NCI-H2196 treated with DMSO at 0.1 percent for 48 hours (cell line): ENCODE data around the gene RFWD3.
A peak's percentile ranks its signal among the peaks of the same experiment; 100 is the strongest.
"Not testable (repeated sequence)": the region's sequence is repeated elsewhere in the genome, so short reads cannot be mapped to it uniquely, and the experiment has no call there.

Experiments
- DNase-seq: peaks from one replicate; lab custom pipeline; 2025; ENCODE audit not compliant: unreplicated experiment; lab: John Stamatoyannopoulos, UW

Gene RFWD3, protein sequence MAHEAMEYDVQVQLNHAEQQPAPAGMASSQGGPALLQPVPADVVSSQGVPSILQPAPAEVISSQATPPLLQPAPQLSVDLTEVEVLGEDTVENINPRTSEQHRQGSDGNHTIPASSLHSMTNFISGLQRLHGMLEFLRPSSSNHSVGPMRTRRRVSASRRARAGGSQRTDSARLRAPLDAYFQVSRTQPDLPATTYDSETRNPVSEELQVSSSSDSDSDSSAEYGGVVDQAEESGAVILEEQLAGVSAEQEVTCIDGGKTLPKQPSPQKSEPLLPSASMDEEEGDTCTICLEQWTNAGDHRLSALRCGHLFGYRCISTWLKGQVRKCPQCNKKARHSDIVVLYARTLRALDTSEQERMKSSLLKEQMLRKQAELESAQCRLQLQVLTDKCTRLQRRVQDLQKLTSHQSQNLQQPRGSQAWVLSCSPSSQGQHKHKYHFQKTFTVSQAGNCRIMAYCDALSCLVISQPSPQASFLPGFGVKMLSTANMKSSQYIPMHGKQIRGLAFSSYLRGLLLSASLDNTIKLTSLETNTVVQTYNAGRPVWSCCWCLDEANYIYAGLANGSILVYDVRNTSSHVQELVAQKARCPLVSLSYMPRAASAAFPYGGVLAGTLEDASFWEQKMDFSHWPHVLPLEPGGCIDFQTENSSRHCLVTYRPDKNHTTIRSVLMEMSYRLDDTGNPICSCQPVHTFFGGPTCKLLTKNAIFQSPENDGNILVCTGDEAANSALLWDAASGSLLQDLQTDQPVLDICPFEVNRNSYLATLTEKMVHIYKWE

DNA sequence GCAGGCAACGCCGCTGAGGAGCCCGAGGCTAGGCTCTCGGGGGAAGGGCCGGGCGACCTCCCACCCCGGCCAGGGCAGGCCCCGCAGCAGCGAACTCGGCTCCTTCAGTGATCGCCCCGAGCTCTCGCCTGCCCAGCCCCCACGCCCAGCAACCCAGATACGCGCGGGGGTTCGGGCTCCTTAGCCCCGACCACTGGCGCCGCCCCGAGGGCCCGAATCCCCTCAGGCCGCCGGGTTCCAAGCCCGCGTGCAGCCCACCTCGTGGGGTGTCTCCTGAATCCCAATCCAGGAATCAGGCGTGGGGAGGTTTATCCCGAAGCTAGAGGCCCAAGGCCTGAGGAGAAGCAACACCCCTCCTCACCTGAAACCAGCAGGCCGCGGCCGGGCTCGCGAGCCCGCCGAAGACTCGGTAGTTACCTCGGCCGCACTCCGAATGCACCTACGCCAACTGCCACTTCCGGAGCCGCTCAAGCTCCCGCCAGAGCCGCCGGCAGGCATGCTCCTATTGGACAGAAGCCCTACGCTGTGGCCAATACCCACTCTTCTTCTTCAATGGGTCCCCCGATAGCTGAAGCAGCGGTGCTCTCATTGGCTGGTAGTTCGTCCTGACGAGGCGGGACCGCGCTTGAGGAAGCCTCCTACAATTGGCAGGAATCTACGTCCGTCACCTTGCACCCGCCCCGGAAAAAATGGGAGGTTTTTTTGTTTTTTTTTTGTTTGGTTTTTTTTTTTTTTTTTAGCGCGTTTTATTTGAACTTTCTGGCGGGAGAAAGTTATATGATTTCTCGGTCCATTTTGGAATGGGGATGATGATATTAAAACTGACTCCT is at the start of gene RFWD3:
TSS of gene RFWD3 (minus strand) at position 453 of the 830 bp plus-strand sequence. CDS start 5,428 bp downstream, outside the sequence.
- DNase-seq = peak; percentile 78

DNA sequence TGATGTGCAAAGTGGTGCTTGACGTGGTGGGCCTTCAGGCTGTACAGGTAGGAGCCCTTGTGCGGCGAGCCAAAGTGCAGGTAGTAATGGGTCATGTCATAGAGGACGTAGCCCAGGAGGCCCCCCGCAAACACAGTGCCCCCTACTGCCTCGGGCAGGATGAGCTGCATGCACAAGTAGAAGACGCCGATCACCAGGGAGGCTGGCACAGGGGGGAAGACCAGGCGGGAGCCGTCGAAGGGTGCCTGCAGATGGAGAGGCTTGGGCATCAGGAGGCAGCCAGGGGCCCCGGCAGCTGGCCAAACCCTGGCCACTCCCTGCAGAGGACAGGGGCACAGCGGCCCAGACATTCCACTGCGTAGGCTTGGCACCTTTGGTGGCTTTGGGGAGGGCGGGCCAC is 49.7 kb upstream of the RFWD3 start:
- no peak for DNase-seq

- DNase-seq = no peak
Measured at GRCh38 chr16:74713876-74714275, 47.2 kb upstream of the RFWD3 start.

- DNase-seq = no peak
Measured at GRCh38 chr16:74713325-74713724, 46.6 kb upstream of the RFWD3 start.

DNA sequence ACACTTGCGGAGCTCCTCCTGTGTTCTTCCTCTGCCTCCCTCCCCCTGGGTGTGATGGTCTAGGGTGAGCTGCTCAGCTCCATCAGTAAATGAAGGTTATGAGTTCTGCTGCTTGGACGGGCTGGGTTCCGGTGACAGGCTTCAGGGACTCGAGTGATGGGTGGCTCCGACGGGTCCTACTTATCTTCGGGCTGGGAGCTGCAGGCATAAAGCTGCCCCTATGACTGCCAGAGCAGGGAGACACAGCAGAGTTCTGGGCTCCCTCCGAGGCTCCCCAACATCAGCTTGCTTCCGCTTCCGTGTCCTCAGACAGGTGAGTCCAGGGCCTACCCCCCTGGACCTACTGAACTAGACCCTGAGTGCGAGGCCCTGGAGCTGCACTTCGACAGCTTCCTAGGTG is 45.3 kb upstream of the RFWD3 start:
- no peak for DNase-seq

DNA sequence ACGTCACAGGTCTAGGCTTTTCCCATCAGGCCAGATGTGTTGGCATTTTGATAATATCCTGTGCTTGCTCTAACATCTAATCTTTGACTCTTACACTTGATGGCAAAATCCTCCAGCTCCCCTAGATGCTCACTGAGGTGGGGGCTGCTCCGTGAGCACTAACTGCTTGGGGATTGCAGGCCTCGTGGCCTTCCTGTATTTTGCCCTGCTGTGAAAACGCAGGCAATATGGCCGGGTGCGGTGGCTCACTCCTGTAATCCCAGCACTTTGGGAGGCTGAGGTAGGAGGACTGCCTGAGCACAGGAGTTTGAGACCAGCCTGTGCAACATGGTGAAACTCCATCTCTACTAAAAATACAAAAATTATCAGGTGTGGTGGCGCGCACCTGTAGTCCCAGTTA is 43.7 kb upstream of the RFWD3 start:
- DNase-seq = no peak

DNA sequence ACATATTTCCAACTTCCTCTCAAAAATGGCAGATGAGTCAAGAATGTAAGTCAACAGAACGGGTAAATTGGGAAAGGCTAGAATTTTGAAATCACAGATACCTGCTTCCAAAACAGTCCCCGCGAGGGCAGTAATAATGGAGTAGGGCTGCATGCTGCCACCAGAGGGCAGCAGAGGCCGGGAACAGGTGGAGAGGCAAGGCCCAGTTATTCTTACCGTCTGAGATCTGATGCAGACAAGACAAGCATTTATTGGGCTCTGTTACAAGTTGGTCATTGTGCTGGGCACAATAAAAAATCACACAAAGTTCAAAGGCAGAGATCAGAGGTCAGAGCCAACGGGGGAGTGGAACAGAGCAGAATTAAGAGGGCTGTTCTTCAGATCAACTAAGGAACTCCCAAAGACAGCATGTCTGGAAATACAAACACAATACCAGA is 42.8 kb upstream of the RFWD3 start:
- DNase-seq = peak; percentile 8

GRCh38 chr16:74700438-74701225 is 34.0 kb upstream of the RFWD3 start, which contains the start of gene MLKL:
Gene MLKL (minus strand): TSS chr16:74700862. CDS start chr16:74695757, 5,105 bp downstream.
- DNase-seq = no peak

DNA sequence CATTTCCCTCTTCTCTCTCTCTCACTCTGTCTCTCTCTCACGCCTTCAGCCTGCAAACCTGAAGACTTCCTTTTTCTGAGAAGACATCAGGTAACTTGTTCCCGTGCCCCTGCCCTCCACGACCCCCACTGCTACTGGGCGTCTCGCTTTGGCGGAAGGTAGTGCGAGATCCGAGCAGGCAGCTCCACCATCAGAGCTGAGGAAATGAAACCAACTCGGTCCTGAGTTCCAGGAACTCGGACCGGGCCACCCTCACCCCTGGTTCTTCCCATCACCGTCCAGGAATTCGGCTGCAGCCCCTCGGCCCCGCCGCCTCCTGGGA is 33.4 kb upstream of the RFWD3 start:
- DNase-seq = no peak

DNA sequence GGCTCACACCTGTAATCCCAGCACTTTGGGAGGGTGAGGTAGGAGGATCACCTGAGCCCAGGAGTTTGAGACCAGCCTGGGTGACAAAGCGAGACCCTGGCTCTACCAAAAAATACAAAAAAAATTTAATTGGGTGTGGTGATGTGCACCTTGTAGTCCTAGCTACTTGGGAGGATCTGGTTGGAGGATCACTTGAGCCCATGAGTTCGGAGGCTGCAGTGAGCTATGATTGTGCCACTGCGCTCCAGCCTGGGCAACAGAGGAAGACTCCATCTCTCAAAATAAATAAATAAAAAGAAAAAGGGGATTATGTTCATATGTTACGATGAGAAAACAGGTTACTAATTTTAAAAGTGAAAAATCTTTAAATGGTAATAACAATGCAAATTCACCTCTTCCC is 33.0 kb upstream of the RFWD3 start:
- no peak for DNase-seq

DNA sequence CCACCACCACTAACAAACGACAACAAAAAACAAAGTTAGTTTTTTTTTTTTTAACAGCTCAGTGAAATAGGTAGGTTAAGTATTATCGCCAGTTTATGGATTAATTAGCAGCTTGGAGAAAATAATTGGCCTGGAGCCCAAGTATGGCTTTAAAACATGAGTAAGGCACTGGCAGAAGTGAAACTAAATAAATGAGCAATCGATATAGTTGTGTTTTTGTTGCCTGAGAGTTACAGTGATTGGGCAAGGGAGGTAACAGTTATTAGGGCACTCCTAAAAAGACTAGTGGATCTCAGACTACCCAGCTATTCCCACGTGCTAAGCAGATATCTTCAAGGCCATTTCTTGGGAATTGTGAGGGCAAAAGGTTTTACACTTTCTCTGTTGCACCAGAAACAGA is 31.5 kb upstream of the RFWD3 start:
- no peak for DNase-seq

GRCh38 chr16:74695450-74696422 is 29.1 kb upstream of the RFWD3 start:
- peak; percentile 64 for DNase-seq

- DNase-seq = no peak
Measured at GRCh38 chr16:74691093-74691855, 24.6 kb upstream of the RFWD3 start.

DNA sequence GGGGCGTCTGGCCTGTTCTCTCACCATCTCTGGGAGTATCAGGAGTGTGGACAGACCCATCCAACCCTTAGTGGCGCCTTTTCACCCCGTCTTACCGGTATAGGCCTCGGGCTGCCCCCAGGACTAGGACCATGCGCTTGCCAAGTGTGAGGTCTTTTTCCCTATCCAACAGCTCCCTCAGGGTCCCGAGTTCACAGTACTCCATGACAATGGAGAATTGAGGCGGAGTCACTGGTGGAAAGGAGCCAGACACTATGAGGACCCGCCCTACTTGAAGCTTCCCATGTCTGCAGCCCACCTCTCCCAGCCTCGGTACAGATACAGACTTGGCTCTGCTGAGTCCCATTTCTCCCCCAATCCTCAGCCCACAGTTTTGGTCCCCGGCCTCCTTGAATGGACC is 15.9 kb upstream of the RFWD3 start:
- DNase-seq = no peak

DNA sequence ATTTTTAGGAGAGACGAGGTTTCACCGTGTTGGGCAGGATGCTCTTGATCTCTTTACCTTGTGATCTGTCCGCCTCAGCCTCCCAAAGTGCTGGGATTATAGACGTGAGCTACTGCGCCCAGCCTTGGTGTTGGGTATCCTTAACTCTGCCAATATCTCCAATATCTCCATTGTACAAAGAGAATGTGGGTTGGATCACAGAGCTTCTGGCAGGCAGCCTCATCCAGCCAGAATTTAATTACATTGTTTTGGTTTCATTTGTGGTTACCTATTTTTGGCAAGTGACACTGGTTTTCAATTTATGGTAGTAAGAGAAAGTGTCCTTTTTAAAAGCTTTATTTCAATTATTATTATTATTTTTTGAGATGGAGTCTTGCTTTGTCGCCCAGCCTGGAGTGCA is 14.0 kb upstream of the RFWD3 start:
- DNase-seq = no peak

DNA sequence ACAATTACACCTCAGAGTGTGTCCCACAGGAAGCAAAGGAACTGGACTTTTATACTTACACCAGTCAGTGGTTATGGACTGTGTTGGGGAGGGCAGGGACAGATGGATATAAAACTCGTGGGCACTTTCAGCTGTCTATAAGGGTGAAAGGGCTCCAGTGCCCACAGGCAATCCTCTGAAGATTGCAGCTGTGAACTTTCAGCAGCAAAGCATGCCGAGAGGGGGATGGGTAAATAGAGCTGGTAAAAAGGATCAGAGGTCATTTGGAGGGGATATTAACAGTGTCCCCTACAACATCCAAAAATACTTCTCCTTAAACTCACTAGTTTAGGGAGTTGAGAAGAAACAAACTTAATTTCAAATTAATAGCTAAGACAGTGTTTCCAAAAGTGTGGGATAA is 13.3 kb upstream of the RFWD3 start:
- DNase-seq = no peak

DNA sequence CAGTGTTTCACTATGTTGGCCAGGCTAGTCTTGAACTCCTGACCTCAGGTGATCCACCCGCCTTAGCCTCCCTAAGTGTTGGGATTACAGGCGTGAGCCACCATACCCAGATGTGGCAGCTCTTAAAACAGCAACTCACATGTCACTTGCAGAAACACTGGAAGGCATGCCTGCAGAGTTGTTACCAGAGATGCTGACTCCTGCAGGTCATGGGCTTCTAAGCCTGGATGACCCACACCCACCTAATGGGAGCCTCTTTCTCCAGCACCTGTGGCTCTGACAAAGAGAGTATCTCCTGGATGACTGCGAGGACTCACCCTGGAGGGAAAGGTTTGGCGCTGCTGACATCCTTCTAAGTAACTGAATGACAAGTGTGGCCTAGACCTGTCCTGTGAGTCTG is 11.2 kb upstream of the RFWD3 start:
- DNase-seq = no peak

DNA sequence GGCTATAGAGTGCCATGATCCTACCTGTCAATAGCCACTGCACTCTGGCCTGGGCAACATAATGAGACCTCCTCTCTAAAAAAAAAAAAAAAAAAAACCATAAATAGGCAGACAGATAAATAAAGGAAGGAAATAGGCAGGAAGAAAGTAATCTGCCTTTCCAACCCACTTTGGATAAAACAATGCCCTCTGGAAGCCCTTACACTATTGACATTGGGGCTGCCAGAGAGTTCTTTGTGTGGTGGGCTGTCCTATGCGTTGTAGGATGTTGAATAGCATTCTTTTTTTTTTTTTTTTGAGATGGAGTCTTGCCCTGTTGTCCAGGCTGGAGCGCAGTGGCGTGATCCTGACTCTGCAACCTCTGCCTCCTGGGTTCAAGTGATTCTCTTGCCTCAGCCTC is 7.2 kb upstream of the RFWD3 start:
- no peak for DNase-seq

DNA sequence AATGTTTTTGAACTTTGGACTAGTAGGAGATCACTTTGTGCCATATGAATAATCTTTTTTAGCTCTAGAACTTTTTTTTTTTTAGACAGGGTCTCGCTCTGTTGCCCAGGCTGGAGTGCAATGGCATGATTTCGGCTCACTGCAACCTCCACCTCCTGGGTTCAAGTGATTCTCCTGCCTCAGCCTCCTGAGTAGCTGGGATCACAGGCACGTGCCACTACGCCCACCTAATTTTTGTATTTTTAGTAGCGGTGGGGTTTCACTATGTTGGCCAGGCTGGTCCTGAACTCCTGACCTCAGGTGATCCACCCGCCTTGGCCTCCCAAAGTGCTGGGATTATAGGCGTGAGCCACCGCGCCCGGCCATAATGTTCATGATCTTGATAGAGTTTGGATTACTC is 2.2 kb upstream of the RFWD3 start:
- not testable (repeated sequence) for DNase-seq
